ENCODE results near the gene LEF1.
A peak's percentile ranks its signal among the peaks of the same experiment; 100 is the strongest.

LEF1 gene

GRCh38 chr4:108120789-108121188 lies 47.9 kb downstream of the LEF1 start:
- Histone ChIP-seq H3K14ac (ENCODE audit: low read length) (no peak overlapping the region), H3K4me1 (ENCODE audit: control insufficient read depth in 2 of 2, insufficient read depth in 1 of 2, low read depth in 1 of 2, low read length in 2 of 2) (peaks cover 12 to 13% of the 10 kb centered on the region in 2 donors), H4K8ac (ENCODE audit: low read depth, low read length) (no peak overlapping the region), H3K27ac (replicated peaks; ENCODE audit: low read length) (no peak overlapping the region), H2AK5ac (ENCODE audit: low read depth, low read length) (no peak overlapping the region), H4K91ac (ENCODE audit: low read depth, low read length, poor library complexity) (no peak overlapping the region), H3K36me3 (replicated peaks in 1 of 2; ENCODE audit: control insufficient read depth in 2 of 2, insufficient read depth in 2 of 2, low read length in 2 of 2) (no peaks in the 10 kb centered on the region), H3K4me3 (ENCODE audit: low read length in 2 of 2) (no peak overlapping the region), H3K4me2 (ENCODE audit: insufficient read depth, low read length, poor library complexity, severe bottlenecking) (no peak overlapping the region), H2BK15ac (ENCODE audit: low read length) (no peak overlapping the region), H3K79me1 (ENCODE audit: low read depth, low read length) (no peaks in the 10 kb centered on the region), H3K9me3 (replicated peaks in 1 of 2; ENCODE audit: control insufficient read depth in 2 of 2, insufficient read depth in 1 of 2, low read depth in 1 of 2, low read length in 2 of 2) (no peaks in the 10 kb centered on the region), H2BK5ac (ENCODE audit: low read length) (no peak overlapping the region), H2BK120ac (ENCODE audit: low read depth, low read length) (no peak overlapping the region), H3K4ac (ENCODE audit: low read length) (no peak overlapping the region), H2AFZ (ENCODE audit: low read length) (no peak overlapping the region), H2BK12ac (ENCODE audit: low read length) (no peak overlapping the region), H3K18ac (ENCODE audit: low read length) (no peak overlapping the region), H3K9ac (ENCODE audit: low read depth, low read length, poor library complexity) (no peak overlapping the region), H3K27me3 (ENCODE audit: control insufficient read depth in 3 of 3, insufficient read depth in 3 of 3, low read depth in 1 of 3, low read length in 3 of 3) (no peaks in the 10 kb centered on the region), H3K23ac (ENCODE audit: low read depth, low read length, poor library complexity) (no peak overlapping the region)
- WGBS, 2 donors (ENCODE audit: extremely low coverage in 2 of 2, insufficient read length in 2 of 2, insufficient replicate concordance in 1 of 2), result no CpG with 5 or more reads among the region's 2 CpGs
- DNase-seq (ENCODE audit: low spot score), result no peak

GRCh38 chr4:108119199-108119800 lies 49.4 kb downstream of the LEF1 start:
- Histone ChIP-seq H3K4me3 (ENCODE audit: low read length in 2 of 2) (no peak overlapping the region), H2BK12ac (ENCODE audit: low read length) (no peak overlapping the region), H4K91ac (ENCODE audit: low read depth, low read length, poor library complexity) (no peak overlapping the region), H3K27ac (replicated peaks; ENCODE audit: low read length) (no peak overlapping the region), H3K4ac (ENCODE audit: low read length) (no peak overlapping the region), H3K79me1 (ENCODE audit: low read depth, low read length) (no peaks in the 10 kb centered on the region), H3K4me2 (ENCODE audit: insufficient read depth, low read length, poor library complexity, severe bottlenecking) (no peak overlapping the region), H2BK15ac (ENCODE audit: low read length) (no peak overlapping the region), H2BK120ac (ENCODE audit: low read depth, low read length) (no peak overlapping the region), H3K9ac (ENCODE audit: low read depth, low read length, poor library complexity) (no peak overlapping the region), H3K9me3 (replicated peaks in 1 of 2; ENCODE audit: control insufficient read depth in 2 of 2, insufficient read depth in 1 of 2, low read depth in 1 of 2, low read length in 2 of 2) (no peaks in the 10 kb centered on the region), H3K27me3 (ENCODE audit: control insufficient read depth in 3 of 3, insufficient read depth in 3 of 3, low read depth in 1 of 3, low read length in 3 of 3) (no peaks in the 10 kb centered on the region), H3K4me1 (ENCODE audit: control insufficient read depth in 2 of 2, insufficient read depth in 1 of 2, low read depth in 1 of 2, low read length in 2 of 2) (peaks cover 14 to 21% of the 10 kb centered on the region in 2 donors), H2AK5ac (ENCODE audit: low read depth, low read length) (no peak overlapping the region), H3K23ac (ENCODE audit: low read depth, low read length, poor library complexity) (no peak overlapping the region), H2BK5ac (ENCODE audit: low read length) (no peak overlapping the region), H3K14ac (ENCODE audit: low read length) (no peak overlapping the region), H3K36me3 (replicated peaks in 1 of 2; ENCODE audit: control insufficient read depth in 2 of 2, insufficient read depth in 2 of 2, low read length in 2 of 2) (no peaks in the 10 kb centered on the region), H4K8ac (ENCODE audit: low read depth, low read length) (no peak overlapping the region), H2AFZ (ENCODE audit: low read length) (no peak overlapping the region), H3K18ac (ENCODE audit: low read length) (no peak overlapping the region)
- WGBS, 2 donors (ENCODE audit: extremely low coverage in 2 of 2, insufficient read length in 2 of 2, insufficient replicate concordance in 1 of 2), result no CpG with 5 or more reads among the region's 2 CpGs
- DNase-seq (ENCODE audit: low spot score), result no peak

GRCh38 chr4:108118505-108118904 lies 50.2 kb downstream of the LEF1 start:
- Histone ChIP-seq H2AK5ac (ENCODE audit: low read depth, low read length) (no peak overlapping the region), H3K14ac (ENCODE audit: low read length) (no peak overlapping the region), H3K23ac (ENCODE audit: low read depth, low read length, poor library complexity) (no peak overlapping the region), H3K79me1 (ENCODE audit: low read depth, low read length) (no peaks in the 10 kb centered on the region), H4K8ac (ENCODE audit: low read depth, low read length) (no peak overlapping the region), H3K4me3 (ENCODE audit: low read length in 2 of 2) (no peak overlapping the region), H3K36me3 (replicated peaks in 1 of 2; ENCODE audit: control insufficient read depth in 2 of 2, insufficient read depth in 2 of 2, low read length in 2 of 2) (no peaks in the 10 kb centered on the region), H2BK15ac (ENCODE audit: low read length) (no peak overlapping the region), H2AFZ (ENCODE audit: low read length) (no peak overlapping the region), H3K4me1 (ENCODE audit: control insufficient read depth in 2 of 2, insufficient read depth in 1 of 2, low read depth in 1 of 2, low read length in 2 of 2) (peaks cover 16 to 24% of the 10 kb centered on the region in 2 donors), H3K18ac (ENCODE audit: low read length) (no peak overlapping the region), H4K91ac (ENCODE audit: low read depth, low read length, poor library complexity) (no peak overlapping the region), H2BK5ac (ENCODE audit: low read length) (no peak overlapping the region), H3K27ac (replicated peaks; ENCODE audit: low read length) (no peak overlapping the region), H3K27me3 (ENCODE audit: control insufficient read depth in 3 of 3, insufficient read depth in 3 of 3, low read depth in 1 of 3, low read length in 3 of 3) (no peaks in the 10 kb centered on the region), H3K9ac (ENCODE audit: low read depth, low read length, poor library complexity) (no peak overlapping the region), H3K4me2 (ENCODE audit: insufficient read depth, low read length, poor library complexity, severe bottlenecking) (no peak overlapping the region), H3K4ac (ENCODE audit: low read length) (no peak overlapping the region), H2BK12ac (ENCODE audit: low read length) (no peak overlapping the region), H3K9me3 (replicated peaks in 1 of 2; ENCODE audit: control insufficient read depth in 2 of 2, insufficient read depth in 1 of 2, low read depth in 1 of 2, low read length in 2 of 2) (no peaks in the 10 kb centered on the region), H2BK120ac (ENCODE audit: low read depth, low read length) (no peak overlapping the region)
- WGBS, 2 donors (ENCODE audit: extremely low coverage in 2 of 2, insufficient read length in 2 of 2, insufficient replicate concordance in 1 of 2), result no CpG with 5 or more reads among the region's 3 CpGs
- no peak for DNase-seq (ENCODE audit: low spot score)

- H3K9me3 ChIP-seq (replicated peaks in 1 of 2; ENCODE audit: control insufficient read depth in 2 of 2, insufficient read depth in 1 of 2, low read depth in 1 of 2, low read length in 2 of 2), result no peaks in the 10 kb centered on the region
- peak overlapping the region; percentile 50 for H3K18ac ChIP-seq (ENCODE audit: low read length)
- H3K4me1 ChIP-seq (ENCODE audit: control insufficient read depth in 2 of 2, insufficient read depth in 1 of 2, low read depth in 1 of 2, low read length in 2 of 2), result peaks cover 20 to 31% of the 10 kb centered on the region in 2 donors
- H3K4ac ChIP-seq (ENCODE audit: low read length), result no peak overlapping the region
- peak; percentile 74 for DNase-seq (ENCODE audit: low spot score)
- no peaks in the 10 kb centered on the region for H3K79me1 ChIP-seq (ENCODE audit: low read depth, low read length)
- H2BK5ac ChIP-seq (ENCODE audit: low read length), result no peak overlapping the region
- no peak overlapping the region for H4K8ac ChIP-seq (ENCODE audit: low read depth, low read length)
- no peak overlapping the region for H3K4me3 ChIP-seq (ENCODE audit: low read length in 2 of 2)
- H3K23ac ChIP-seq (ENCODE audit: low read depth, low read length, poor library complexity), result no peak overlapping the region
- no peak overlapping the region for H2AFZ ChIP-seq (ENCODE audit: low read length)
- H3K4me2 ChIP-seq (ENCODE audit: insufficient read depth, low read length, poor library complexity, severe bottlenecking), result no peak overlapping the region
- no peak overlapping the region for H2BK120ac ChIP-seq (ENCODE audit: low read depth, low read length)
- H2BK15ac ChIP-seq (ENCODE audit: low read length), result no peak overlapping the region
- no peak overlapping the region for H3K9ac ChIP-seq (ENCODE audit: low read depth, low read length, poor library complexity)
- no peak overlapping the region for H2AK5ac ChIP-seq (ENCODE audit: low read depth, low read length)
- H3K14ac ChIP-seq (ENCODE audit: low read length), result no peak overlapping the region
- no CpG with 5 or more reads among the region's 7 CpGs for WGBS, 2 donors (ENCODE audit: extremely low coverage in 2 of 2, insufficient read length in 2 of 2, insufficient replicate concordance in 1 of 2)
- H3K27ac ChIP-seq (replicated peaks; ENCODE audit: low read length), result peak overlapping the region; percentile 31
- no peaks in the 10 kb centered on the region for H3K27me3 ChIP-seq (ENCODE audit: control insufficient read depth in 3 of 3, insufficient read depth in 3 of 3, low read depth in 1 of 3, low read length in 3 of 3)
- H2BK12ac ChIP-seq (ENCODE audit: low read length), result no peak overlapping the region
- no peaks in the 10 kb centered on the region for H3K36me3 ChIP-seq (replicated peaks in 1 of 2; ENCODE audit: control insufficient read depth in 2 of 2, insufficient read depth in 2 of 2, low read length in 2 of 2)
- no peak overlapping the region for H4K91ac ChIP-seq (ENCODE audit: low read depth, low read length, poor library complexity)
Observed at GRCh38 chr4:108117418-108118182, 51.1 kb downstream of the LEF1 start.
